Measurements from ENCODE around the gene SETD9.

SETD9 gene, protein sequence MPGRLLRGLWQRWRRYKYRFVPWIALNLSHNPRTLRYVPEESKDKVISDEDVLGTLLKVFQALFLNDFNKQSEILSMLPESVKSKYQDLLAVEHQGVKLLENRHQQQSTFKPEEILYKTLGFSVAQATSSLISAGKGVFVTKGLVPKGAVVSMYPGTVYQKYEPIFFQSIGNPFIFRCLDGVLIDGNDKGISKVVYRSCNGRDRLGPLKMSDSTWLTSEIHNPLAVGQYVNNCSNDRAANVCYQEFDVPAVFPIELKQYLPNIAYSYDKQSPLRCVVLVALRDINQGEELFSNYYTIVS

DNA sequence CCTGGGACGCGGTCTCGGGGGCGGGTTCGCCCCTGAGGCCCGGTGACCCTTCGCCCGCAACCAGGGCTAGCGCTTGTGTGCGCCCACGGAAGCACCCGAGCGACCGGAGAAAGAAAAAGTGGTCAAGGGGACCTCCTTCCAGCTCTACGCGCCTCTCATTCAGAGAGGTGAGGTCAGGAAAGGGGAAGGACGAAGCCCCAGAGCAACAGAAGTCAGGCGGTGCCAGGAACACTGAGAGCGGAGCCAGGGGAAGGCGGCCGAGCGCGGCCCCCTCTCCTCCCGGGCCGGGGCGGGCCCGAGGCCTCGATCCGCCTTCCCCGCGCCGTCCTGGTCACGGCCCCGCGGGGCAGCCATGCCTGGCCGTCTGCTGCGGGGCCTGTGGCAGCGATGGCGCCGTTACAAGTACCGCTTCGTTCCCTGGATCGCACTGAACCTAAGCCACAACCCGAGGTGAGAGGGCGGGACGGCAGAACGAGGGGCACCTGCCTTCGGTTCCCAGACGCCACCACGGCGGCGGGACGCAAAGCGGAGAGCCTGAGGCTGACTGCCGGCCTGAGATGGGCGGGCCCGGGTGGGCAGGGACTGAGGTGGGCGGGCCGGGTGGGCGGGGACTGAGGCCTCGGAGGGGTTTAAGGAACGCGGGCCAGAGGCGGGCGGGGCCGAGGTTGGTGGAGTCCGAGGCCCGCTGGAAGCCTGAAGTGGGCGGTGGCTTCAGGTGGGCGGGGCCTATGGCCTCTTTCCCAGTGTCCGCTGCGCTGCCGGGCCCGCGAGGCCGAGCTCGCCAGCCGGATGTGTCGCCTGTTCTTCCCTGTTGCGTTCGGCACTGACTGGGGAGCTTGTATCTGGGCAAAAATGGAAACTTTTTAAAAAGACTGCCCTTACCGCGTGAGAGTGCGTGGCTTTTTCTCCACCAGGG lies at the start of gene SETD9:
SETD9 (plus strand) TSS at position 303 of the 916 bp plus-strand sequence; CDS start at position 353, 50 bp downstream.
- DNase-seq (ENCODE audit: low spot score) = peak; percentile 96

- DNase-seq (ENCODE audit: low spot score) = no peak
These were observed 47.4 kb upstream of the SETD9 start for GRCh38 chr5:56861893-56862485.

DNA sequence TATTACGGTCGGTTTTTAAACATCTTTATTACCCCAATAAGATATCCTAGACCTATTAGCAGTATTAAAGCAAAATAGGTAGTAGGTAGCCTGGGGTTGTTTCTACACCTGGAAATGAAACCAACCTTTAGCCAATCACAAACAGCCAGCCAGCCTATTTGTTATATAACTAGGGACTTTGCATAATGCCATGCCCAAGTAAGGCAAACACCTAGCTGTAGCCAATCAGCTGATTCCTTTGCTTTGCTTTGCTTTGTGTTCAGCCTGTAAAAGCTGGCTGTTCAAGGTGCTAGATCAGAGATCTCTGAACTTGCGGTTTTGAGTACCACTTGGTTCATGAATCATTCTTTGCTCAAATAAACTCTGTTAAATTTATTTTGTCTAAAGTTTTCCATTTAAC lies 46.5 kb upstream of the SETD9 start:
- DNase-seq (ENCODE audit: low spot score) = no peak

GRCh38 chr5:56871777-56872176 lies 37.6 kb upstream of the SETD9 start:
- DNase-seq (ENCODE audit: low spot score) = no peak

- DNase-seq (ENCODE audit: low spot score) = no peak
These were observed 36.3 kb upstream of the SETD9 start for GRCh38 chr5:56873056-56873455.

DNA sequence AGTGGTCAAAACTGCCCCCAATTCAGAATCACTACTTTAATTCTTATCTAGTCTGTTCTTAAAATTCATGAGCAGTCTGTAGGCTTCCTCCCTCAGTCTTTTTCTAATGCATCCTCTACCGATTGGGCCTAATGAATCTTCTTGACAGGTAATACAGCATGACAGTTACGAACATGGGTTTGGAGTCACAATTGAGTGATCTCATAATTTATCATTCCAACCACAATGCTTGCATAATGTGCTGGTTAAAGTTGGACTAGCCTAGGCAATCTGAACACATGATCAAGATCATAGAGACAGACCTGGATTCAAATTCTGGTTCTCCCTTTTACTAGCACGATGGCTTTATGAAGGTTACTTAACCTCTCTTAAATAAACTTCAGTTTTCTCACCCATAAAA lies 33.1 kb upstream of the SETD9 start:
- DNase-seq (ENCODE audit: low spot score) = no peak

DNA sequence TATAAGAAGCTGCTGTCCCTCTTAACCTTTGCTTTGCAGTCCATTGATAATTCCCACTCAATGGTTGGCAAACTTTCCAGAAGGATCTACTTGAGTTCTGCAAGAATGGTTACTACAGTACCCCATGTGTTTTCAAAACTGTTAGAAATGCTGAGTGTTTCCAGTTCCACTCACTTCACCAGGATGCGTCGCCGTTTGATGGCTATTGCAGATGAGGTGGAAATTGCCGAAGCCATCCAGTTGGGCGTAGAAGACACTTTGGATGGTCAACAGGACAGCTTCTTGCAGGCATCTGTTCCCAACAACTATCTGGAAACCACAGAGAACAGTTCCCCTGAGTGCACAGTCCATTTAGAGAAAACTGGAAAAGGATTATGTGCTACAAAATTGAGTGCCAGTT lies 27.8 kb upstream of the SETD9 start:
- DNase-seq (ENCODE audit: low spot score) = no peak

GRCh38 chr5:56893251-56893951 lies 16.0 kb upstream of the SETD9 start:
- no peak for DNase-seq (ENCODE audit: low spot score)

DNA sequence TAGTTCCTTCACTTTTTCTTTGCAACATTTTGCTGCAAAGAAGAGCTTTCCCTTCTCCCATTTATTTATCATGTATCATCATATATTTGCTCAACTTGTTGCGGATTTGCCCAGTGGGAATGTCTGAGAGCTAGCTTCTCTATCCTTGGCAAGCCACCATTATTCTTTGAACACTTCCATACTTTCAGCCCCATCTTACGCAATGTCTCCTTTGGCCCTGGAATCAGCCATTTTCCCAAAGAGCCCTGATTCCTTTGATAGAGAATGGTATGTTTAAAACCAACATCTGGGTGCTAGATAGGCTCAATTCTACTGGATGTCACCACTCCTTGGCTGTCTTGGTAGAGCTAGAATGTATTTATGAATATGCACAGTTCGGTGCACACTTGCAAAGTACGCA lies 12.6 kb upstream of the SETD9 start:
- no peak for DNase-seq (ENCODE audit: low spot score)

DNA sequence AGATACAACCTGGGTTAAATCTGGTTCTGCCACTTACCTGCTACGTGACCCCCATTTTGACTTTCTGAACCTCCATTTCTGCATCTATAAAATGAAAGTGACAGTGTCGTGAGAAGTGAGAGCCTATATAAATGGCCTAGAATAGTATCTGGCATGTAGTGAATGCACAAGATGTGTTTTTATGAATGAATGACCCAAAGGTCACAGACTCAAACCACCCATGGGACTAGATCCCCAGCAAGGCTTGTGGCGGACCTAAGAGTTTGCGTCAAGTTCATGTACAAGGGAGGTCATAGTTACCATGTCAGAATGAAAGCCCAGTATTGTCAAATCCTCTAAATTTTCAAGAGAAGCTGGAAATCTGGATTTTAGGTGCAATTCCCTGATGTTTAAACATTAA lies 11.2 kb upstream of the SETD9 start:
- no peak for DNase-seq (ENCODE audit: low spot score)

DNA sequence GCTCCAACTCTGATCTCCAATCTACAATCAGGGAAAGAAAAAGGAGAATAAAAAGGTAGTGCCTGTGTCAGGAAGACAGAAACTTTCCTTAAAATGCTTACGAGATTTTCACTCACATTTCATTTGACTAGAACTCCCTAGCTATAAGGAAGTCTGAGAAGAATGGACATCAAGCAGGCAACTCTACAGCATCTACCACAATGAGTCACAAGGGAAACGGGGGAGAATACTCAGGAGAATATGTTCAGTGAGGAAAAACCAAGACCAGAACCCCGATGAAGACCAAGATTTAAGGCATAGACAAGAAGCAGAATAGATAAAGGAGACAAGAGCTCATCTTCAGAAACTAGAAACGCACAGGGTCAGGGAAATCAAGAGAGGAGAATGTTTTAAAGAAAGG lies 9.0 kb upstream of the SETD9 start:
- no peak for DNase-seq (ENCODE audit: low spot score)

GRCh38 chr5:56900858-56901578 lies 8.4 kb upstream of the SETD9 start:
- DNase-seq (ENCODE audit: low spot score) = peak; percentile 50

- no peak for DNase-seq (ENCODE audit: low spot score)
These were observed 478 bp upstream of the SETD9 start for GRCh38 chr5:56908942-56909293.

- DNase-seq (ENCODE audit: low spot score) = no peak
These were observed 992 bp downstream of the SETD9 start for GRCh38 chr5:56910210-56910965.

DNA sequence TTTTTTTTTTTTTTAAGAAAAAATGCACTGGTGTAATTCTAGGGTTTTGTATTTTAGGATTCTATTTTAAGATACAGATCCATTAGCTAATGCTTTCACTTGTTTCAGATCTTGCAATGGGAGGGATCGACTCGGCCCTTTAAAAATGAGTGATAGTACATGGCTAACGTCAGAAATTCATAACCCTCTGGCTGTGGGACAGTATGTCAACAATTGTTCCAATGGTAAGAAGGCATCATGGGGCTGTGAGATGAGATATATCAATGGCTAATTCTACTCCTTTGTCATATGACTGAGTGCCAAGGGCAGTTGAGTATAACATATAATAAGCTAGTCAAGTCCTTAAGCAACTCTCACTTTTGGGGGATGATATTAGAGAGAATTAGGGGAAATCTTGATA lies 4.4 kb downstream of the SETD9 start:
- no peak for DNase-seq (ENCODE audit: low spot score)

DNA sequence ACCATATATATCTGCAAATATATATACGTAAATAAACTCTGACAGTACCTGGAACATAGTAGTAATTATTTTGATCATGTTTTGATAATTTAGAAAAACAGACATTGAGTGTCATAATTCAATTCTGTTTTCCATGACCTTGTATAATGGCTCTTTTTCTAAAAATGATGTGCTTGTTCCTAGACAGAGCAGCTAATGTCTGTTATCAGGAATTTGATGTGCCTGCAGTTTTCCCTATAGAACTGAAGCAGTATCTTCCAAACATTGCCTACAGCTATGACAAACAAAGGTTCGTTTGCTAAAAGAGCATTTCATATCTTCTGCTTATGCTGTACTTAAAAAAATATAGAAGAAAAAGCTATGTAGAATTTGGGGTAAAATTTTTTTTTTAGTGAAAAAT lies 5.3 kb downstream of the SETD9 start:
- DNase-seq (ENCODE audit: low spot score) = no peak

GRCh38 chr5:56917534-56917933 lies 8.1 kb downstream of the SETD9 start:
- DNase-seq (ENCODE audit: low spot score) = no peak

DNA sequence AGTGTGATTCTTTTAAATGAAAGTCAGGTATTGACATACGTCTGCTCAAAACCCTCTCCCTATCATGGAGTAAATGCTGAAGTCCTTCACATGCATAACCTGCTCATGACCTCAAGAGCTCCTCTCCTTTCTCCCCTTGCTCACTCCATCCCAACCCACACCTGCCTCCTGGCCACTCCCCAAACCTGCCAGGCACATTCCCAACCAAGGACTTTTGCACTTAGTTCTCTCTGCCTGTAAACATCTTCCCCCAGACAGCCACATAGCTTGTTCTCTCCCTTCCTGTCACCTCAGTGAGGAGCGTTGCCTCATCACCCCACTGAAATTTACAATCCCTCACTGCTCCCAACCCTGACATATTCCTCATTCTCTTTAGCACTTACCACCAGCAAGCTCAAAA lies 8.7 kb downstream of the SETD9 start:
- DNase-seq (ENCODE audit: low spot score) = no peak

GRCh38 chr5:56919942-56920662 lies 10.7 kb downstream of the SETD9 start:
- no peak for DNase-seq (ENCODE audit: low spot score)

- no peak for DNase-seq (ENCODE audit: low spot score)
These were observed 13.5 kb downstream of the SETD9 start for GRCh38 chr5:56922922-56923321.

Measured in cerebellar cortex (tissue), 1 donor.